Fibroblast of the aortic adventitia (primary cell): Measurements from ENCODE around the gene CDKN2AIP. TPM values are rescaled to one million over a fixed set of nuclear protein-coding genes. Genes with fewer than 3 reads are reported as not detected.

ENCODE experiments used
- DNase-seq: peaks from one replicate; pipeline ENCODE4 v3.0.0-alpha.2; 2010; ENCODE audit warnings: low read depth
- H3K4me3 ChIP-seq: 2 replicates; pipeline ENCODE4 v1.5.1; 2011; ENCODE audit warnings: low read depth, mild to moderate bottlenecking, control low read depth, low read length, moderate library complexity
- CTCF ChIP-seq: IDR thresholded peaks from 2 replicates; pipeline ENCODE4 v1.5.1; 2011; ENCODE audit warnings: mild to moderate bottlenecking, low read length, control low read depth, inconsistent platforms; ENCODE audit not compliant: insufficient read depth
- total RNA-seq: library from RNA; depleted of rRNA; stranded (reverse); fragments of >200 nt; gene quantifications from 2 replicates; pipeline ENCODE4 v1.2.3, GENCODE V29; 2012; ENCODE audit warnings: low replicate concordance

CDKN2AIP gene
- total RNA-seq, 1 donor, result 18.4 TPM

- TF ChIP-seq CTCF, result no peak
- no peak for DNase-seq
- H3K4me3 ChIP-seq, result no peak overlapping the region
These were observed 44.8 kb upstream of the CDKN2AIP start for GRCh38 chr4:183399616-183400015.

- DNase-seq, result no peak
- no peak overlapping the region for H3K4me3 ChIP-seq
- no peak for TF ChIP-seq CTCF
These were observed 44.4 kb upstream of the CDKN2AIP start for GRCh38 chr4:183400035-183400434.

GRCh38 chr4:183401473-183401872 lies 43.0 kb upstream of the CDKN2AIP start:
- DNase-seq, result no peak
- TF ChIP-seq CTCF, result no peak

GRCh38 chr4:183402771-183403170 lies 41.7 kb upstream of the CDKN2AIP start:
- DNase-seq, result no peak
- no peak overlapping the region for H3K4me3 ChIP-seq
- TF ChIP-seq CTCF, result no peak

More at GRCh38 chr4:183401473-183401872, 43.0 kb upstream of the CDKN2AIP start:
- H3K4me3 ChIP-seq, result no peak overlapping the region

GRCh38 chr4:183403486-183403885 lies 41.0 kb upstream of the CDKN2AIP start:
- no peak for DNase-seq
- no peak overlapping the region for H3K4me3 ChIP-seq
- TF ChIP-seq CTCF, result no peak

GRCh38 chr4:183403961-183404360 lies 40.5 kb upstream of the CDKN2AIP start:
- TF ChIP-seq CTCF, result no peak
- DNase-seq, result no peak
- H3K4me3 ChIP-seq, result no peak overlapping the region

- no peak for TF ChIP-seq CTCF
- DNase-seq, result no peak
- H3K4me3 ChIP-seq, result no peak overlapping the region
These were observed 39.1 kb upstream of the CDKN2AIP start for GRCh38 chr4:183405303-183405702.
